Measurements from ENCODE around the gene FSIP1. TPM values are rescaled to one million over a fixed set of nuclear protein-coding genes. Genes with fewer than 3 reads are reported as not detected.

FSIP1 gene
- total RNA-seq, 2 experiments from 2014 or later, result 0.22 to 0.34 TPM

DNA sequence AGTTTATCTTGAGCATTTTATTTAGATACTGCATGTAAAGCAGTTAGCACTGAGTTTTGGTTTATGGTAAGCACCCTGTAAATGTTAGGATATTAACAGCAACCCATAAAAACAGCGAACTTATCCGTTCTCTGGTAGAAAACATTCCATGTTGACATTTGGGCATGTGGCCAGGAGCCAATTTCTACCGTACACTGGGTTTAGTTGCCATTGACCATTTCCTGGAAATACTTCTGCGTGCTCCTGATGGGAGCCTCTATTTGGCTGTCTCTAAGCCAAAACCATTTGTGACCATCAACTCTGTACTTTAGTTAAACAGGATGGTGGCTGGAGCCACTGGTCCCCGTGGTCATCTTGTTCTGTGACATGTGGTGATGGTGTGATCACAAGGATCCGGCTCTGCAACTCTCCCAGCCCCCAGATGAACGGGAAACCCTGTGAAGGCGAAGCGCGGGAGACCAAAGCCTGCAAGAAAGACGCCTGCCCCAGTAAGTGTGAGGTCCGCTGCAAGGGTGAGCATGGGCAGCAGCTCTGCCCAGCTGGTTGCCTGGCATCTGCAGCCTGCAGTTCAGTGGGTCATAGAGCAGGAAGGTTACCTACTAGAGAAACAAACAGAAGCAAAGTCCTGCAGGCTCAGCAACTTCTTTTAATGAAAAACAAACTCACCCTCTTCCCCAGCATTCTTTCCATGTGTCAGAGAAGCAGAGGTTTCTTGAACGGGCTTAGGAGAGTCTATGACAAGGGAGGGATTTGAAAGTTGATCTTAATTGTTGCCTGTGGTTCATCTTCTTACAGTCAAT lies 194.7 kb downstream of the FSIP1 start:
- Histone ChIP-seq H3K27me3 (ENCODE audit: control insufficient read depth in 1 of 2, insufficient read depth in 2 of 2, low read length in 2 of 2) (peaks cover 0 to 4% of the 10 kb centered on the region in 2 experiments), H3K9me3 (ENCODE audit: control insufficient read depth in 1 of 2, insufficient read depth in 1 of 2, low read length in 2 of 2) (peaks cover 0 to 4% of the 10 kb centered on the region in 2 experiments), H3K4me3 (ENCODE audit: low read length) (no peak overlapping the region), H3K4me1 (ENCODE audit: insufficient read depth, low read length) (no peaks in the 10 kb centered on the region), H3K27ac (ENCODE audit: low read depth in 1 of 2, low read length in 2 of 2) (no peak overlapping the region), H3K36me3 (ENCODE audit: insufficient read depth, low read length) (no peaks in the 10 kb centered on the region)
- POLR2A ChIA-PET, result no interaction called here
- TF ChIP-seq, protein P1, sequence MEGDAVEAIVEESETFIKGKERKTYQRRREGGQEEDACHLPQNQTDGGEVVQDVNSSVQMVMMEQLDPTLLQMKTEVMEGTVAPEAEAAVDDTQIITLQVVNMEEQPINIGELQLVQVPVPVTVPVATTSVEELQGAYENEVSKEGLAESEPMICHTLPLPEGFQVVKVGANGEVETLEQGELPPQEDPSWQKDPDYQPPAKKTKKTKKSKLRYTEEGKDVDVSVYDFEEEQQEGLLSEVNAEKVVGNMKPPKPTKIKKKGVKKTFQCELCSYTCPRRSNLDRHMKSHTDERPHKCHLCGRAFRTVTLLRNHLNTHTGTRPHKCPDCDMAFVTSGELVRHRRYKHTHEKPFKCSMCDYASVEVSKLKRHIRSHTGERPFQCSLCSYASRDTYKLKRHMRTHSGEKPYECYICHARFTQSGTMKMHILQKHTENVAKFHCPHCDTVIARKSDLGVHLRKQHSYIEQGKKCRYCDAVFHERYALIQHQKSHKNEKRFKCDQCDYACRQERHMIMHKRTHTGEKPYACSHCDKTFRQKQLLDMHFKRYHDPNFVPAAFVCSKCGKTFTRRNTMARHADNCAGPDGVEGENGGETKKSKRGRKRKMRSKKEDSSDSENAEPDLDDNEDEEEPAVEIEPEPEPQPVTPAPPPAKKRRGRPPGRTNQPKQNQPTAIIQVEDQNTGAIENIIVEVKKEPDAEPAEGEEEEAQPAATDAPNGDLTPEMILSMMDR (IDR thresholded peaks at IDR 0.05), result no peak
- H3K4me1 Mint-ChIP-seq (ENCODE audit: low read depth), result no peaks in the 10 kb centered on the region
- ATAC-seq (ENCODE audit: poor library complexity), result no peak
- peaks cover 18% of the 10 kb centered on the region for H3K27me3 Mint-ChIP-seq
- CTCF ChIA-PET, result no interaction called here
- no peaks in the 10 kb centered on the region for H3K36me3 Mint-ChIP-seq (ENCODE audit: low read depth)
- no peak overlapping the region for H3K4me3 Mint-ChIP-seq
- H3K27ac Mint-ChIP-seq, result no peak overlapping the region
- DNase-seq, result no peak
- no peaks in the 10 kb centered on the region for H3K9me3 Mint-ChIP-seq
- intact Hi-C loops (cut with DNase I, micrococcal nuclease), result loop anchor here in 1 of 2 experiments (10.0 kb wide), 2 partner anchors 863 to 1143 kb away; no protein-coding TSS in a partner anchor

DNA sequence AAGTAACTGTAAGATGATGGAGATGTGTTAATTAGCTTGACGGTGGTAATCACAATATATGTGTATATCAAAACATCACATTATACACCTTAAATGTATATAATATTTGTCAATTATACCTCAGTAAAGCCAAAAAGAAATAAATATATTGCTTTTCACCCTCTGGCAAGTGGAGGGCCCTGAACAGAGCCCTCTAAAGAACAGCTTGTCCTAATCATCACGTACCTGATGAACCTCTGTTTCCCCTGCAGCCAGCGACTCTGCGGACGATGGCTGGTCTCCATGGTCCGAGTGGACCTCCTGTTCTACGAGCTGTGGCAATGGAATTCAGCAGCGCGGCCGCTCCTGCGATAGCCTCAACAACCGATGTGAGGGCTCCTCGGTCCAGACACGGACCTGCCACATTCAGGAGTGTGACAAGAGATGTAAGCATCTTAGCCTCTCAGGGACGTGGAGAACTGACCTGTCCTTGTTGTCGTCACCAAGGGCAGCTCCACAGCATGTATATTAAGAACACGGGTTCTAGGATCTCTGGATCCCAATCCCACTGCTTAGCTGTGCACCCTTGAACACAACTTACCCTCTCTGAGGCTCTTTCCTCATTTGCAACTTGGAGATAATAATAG lies 195.4 kb downstream of the FSIP1 start:
- DNase-seq (no peak), ATAC-seq (ENCODE audit: poor library complexity) (no peak)
- Histone ChIP-seq H3K27me3 (ENCODE audit: control insufficient read depth in 1 of 2, insufficient read depth in 2 of 2, low read length in 2 of 2) (peaks cover under 1 to 4% of the 10 kb centered on the region in 2 experiments), H3K4me3 (ENCODE audit: low read length) (no peak overlapping the region), H3K9me3 (ENCODE audit: control insufficient read depth in 1 of 2, insufficient read depth in 1 of 2, low read length in 2 of 2) (peaks cover 0 to 6% of the 10 kb centered on the region in 2 experiments), H3K4me1 (ENCODE audit: insufficient read depth, low read length) (peaks cover 5% of the 10 kb centered on the region), H3K27ac (ENCODE audit: low read depth in 1 of 2, low read length in 2 of 2) (no peak overlapping the region), H3K36me3 (ENCODE audit: insufficient read depth, low read length) (no peaks in the 10 kb centered on the region)
- H3K27me3 Mint-ChIP-seq, result peaks cover 21% of the 10 kb centered on the region
- ChIA-PET CTCF (no interaction called here), POLR2A (no interaction called here)
- H3K36me3 Mint-ChIP-seq (ENCODE audit: low read depth), result no peaks in the 10 kb centered on the region
- no peaks in the 10 kb centered on the region for H3K9me3 Mint-ChIP-seq
- no peaks in the 10 kb centered on the region for H3K4me1 Mint-ChIP-seq (ENCODE audit: low read depth)
- H3K4me3 Mint-ChIP-seq, result no peak overlapping the region
- no peak overlapping the region for H3K27ac Mint-ChIP-seq
- intact Hi-C loops (cut with DNase I, micrococcal nuclease), result loop anchor here in 1 of 2 experiments (10.0 kb wide), 2 partner anchors 862 to 1142 kb away; no protein-coding TSS in a partner anchor
- TF ChIP-seq, protein P1 (IDR thresholded peaks at IDR 0.05), result no peak

DNA sequence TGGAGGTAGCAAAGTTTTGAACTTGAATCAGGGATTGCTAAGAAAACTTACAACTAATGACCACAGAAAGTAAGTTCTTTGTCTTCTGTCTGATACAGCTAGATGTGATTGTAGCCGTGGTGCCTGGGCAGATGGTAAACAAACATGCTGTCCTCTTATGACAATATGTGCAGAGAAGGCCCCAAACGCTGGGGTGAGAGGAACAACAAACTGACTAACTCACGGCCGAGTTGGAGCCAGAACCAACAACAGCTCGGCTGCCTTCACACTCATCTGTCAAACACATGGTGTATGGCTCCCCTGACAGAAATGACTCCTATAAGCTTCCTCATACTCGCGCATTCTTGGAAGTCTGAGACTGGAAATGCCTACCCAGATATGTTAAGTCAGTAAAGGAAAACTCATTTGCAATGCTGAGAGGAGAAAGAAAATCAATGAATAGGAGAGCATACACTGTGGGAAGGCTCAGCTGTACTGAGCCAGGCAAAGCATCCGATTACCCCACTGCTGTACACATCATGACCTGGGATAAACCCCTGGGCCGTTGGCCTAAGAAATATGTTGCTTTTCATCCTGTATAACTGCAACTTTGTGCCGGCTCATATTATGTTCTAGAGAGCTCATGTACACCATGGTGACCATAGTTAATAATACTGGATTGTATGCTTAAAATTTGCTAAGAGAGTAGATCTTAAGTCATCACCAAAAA lies 196.1 kb downstream of the FSIP1 start:
- Mint-ChIP-seq H3K27me3 (peaks cover 28% of the 10 kb centered on the region), H3K36me3 (ENCODE audit: low read depth) (no peaks in the 10 kb centered on the region), H3K9me3 (no peaks in the 10 kb centered on the region), H3K4me1 (ENCODE audit: low read depth) (peaks cover 4% of the 10 kb centered on the region), H3K4me3 (no peak overlapping the region), H3K27ac (no peak overlapping the region)
- Histone ChIP-seq H3K27me3 (ENCODE audit: control insufficient read depth in 1 of 2, insufficient read depth in 2 of 2, low read length in 2 of 2) (peaks cover 7 to 8% of the 10 kb centered on the region in 2 experiments), H3K36me3 (ENCODE audit: insufficient read depth, low read length) (no peaks in the 10 kb centered on the region), H3K4me1 (ENCODE audit: insufficient read depth, low read length) (peaks cover 5% of the 10 kb centered on the region), H3K9me3 (ENCODE audit: control insufficient read depth in 1 of 2, insufficient read depth in 1 of 2, low read length in 2 of 2) (peaks cover 0 to 9% of the 10 kb centered on the region in 2 experiments), H3K4me3 (ENCODE audit: low read length) (no peak overlapping the region), H3K27ac (ENCODE audit: low read depth in 1 of 2, low read length in 2 of 2) (no peak overlapping the region)
- TF ChIP-seq, protein P1 (IDR thresholded peaks at IDR 0.05), result no peak
- ATAC-seq (ENCODE audit: poor library complexity) (no peak), DNase-seq (no peak)
- intact Hi-C loops (cut with DNase I, micrococcal nuclease), result loop anchor here in 1 of 2 experiments (10.0 kb wide), 2 partner anchors 862 to 1142 kb away; no protein-coding TSS in a partner anchor
- POLR2A ChIA-PET, result no interaction called here
- CTCF ChIA-PET, result no interaction called here

Measured in CD4-positive, alpha-beta T cell (primary cell).